Endothelial cell of hepatic sinusoid (primary cell): ENCODE results near the gene SORCS2.
"Not testable (repeated sequence)": the region's sequence is repeated elsewhere in the genome, so short reads cannot be mapped to it uniquely, and the experiment has no call there.

Experiments
- in situ Hi-C: cut with HindIII; loops from 2 replicates; pipeline ENCODE4 v1.10.0; 2017; ENCODE audit warnings: low sequenced_read_pairs

The SORCS2 gene

DNA sequence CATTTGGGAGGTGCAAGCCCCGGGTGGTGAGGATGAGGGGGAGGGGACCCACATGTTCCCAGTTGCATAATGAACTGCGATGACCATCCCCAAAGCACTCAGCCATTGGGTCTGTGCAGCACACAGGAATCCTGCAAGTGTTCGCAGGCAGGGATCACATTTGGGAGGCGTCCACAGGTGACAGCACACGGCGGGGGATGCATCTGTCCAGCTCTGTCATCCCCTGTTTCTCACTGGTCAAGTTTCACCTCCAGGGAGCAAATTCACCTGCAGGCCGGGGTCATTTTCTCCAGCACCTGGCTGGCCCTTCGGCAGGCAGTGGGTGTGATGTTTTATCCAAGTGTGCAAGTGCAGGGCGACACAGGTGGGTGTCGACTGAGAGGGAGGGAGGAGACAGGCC, 33.3 kb upstream of the SORCS2 start:
- in situ Hi-C loops, result loop anchor here (5.0 kb wide), 1 partner anchor 83 kb away; no protein-coding TSS in a partner anchor

DNA sequence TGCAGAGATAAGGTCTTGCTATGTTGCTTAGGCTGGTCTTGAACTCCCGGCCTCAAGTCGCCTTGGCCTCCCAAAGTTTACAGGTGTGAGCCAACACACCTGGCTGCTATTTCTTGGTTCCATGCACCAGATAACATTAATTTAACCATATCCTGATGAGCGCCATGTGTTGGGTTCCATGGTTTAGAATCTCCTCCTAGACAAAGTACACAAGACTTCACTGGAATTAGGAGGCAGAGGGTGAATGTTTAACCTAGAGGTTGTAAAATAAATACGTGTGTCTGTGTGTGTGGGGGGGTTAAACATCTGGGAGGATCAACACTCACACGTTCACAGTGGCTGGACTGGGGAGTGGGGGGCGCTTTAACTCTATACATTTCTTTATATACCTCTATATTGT, 32.4 kb upstream of the SORCS2 start:
- in situ Hi-C loops, result loop anchor here (5.0 kb wide), 2 partner anchors 33 to 82 kb away; no protein-coding TSS in a partner anchor

DNA sequence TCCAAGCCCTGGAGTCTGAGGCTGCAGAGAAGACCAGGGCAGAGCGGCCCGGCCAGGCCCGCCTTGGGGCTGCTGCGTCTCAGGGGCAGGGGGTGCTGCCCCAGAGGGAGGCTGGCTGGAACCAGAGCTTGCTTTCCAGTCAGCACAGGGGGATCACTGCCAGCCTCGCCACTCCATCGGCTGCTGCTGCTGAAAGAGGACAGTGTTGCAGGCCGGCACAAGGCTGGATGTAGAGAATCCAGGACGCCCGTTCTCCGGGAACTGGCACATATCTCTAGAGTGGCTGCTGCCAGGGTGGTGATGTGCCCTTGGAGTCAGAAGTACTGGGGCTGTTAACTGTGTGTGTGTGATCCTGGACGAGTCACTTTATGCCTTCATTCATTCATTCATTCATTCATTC, 31.9 kb upstream of the SORCS2 start:
- in situ Hi-C loops, result loop anchor here (5.0 kb wide), 1 partner anchor 33 kb away; no protein-coding TSS in a partner anchor

DNA sequence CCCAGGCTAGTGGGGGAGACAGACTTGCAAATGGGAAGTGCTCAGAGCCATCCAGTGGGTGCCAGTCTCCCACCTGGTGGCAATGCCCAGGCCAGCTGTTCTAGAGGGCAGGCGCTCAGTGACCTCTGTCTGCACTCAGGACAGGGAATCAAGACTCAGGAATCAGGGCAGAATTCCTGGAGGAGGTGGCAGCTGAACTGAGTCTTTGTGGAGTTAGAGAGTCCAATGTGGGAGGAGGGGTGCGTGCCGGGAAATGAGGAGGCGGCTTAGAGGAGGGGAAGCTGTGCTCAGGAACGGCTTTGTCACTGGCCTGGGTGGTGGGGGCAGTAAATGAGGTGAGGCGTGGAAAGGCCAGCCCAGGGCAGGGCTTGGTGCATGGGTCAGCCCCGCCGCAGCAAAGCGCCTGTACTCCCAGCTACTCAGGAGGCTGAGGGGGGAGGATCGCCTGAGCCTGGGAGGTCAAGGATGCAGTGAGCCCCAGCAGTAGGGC, 31.3 kb upstream of the SORCS2 start:
- in situ Hi-C loops, result loop anchor here (5.0 kb wide), 1 partner anchor 34 kb away; no protein-coding TSS in a partner anchor

DNA sequence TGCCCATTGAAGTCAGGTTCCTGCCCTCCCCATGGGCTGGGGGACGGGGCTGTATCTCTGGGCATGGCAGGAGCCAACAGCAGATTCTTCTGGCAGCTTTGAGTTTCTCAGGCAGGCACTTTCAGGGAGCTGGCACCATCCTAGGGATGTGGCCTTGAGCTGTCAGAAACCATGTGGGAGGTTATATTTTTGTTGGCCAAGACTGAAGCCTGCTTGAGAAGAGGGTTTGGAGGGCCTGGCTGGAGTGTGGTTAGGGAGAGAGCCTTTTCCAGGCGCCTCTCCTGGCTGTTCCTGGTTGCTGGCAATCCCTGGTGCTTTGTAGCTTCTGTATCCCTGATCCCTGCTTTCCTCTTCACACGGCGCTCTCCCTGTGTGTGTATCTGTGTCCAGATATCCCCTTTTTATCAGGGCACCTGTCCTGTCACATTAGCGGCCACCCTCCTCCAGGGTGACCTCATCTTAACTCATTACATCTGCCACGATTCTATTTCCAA, 30.6 kb upstream of the SORCS2 start:
- in situ Hi-C loops, result loop anchor here (5.0 kb wide), 1 partner anchor 34 kb away; no protein-coding TSS in a partner anchor

DNA sequence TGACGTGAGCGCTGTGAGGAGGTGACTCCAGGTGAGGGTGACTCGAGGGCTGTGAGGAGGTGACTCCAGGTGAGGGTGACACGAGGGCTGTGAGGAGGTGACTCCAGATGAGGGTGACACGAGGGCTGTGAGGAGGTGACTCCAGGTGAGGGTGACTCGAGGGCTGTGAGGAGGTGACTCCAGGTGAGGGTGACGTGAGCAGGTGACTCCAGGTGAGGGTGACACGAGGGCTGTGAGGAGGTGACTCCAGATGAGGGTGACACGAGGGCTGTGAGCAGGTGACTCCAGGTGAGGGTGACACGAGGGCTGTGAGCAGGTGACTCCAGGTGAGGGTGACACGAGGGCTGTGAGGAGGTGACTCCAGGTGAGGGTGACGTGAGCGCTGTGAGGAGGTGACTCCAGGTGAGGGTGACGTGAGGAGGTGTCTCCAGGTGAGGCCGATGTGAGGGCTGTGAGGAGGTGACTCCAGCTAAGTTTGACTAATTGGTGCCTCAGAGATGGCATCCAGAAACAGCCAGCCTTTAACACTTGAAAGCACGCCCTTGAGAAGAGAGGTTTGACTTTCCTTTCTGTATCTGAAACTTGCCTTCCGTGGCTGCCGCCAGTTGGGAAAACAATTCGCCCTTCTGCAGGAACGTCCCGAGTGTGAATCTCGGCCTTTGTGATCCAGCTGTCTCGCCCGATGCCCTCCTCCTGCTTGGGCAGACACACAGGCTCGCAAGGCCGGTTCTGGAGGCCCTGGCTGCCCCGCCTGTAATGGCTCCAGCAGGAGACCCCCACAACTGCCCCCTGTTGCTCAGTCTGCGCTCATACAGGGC, 27.1 kb upstream of the SORCS2 start:
- in situ Hi-C loops, result not testable (repeated sequence)

DNA sequence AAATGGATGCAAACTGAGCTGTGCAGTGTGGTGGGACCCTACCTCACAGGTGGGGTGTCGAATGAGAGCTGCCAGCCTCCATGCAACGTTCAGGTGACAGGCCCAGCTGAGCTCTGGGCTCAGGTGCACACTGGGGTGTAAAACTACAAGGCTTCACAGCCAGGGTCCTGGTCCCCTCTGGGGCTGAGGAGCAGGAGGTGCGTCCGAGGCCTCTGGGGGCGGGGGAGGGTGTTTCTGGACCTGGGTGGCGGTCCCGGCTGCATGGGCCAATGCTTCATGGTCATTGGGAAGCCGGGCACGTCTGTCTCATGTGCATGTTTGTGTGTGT, 26.5 kb upstream of the SORCS2 start:
- in situ Hi-C loops, result no loop called here

DNA sequence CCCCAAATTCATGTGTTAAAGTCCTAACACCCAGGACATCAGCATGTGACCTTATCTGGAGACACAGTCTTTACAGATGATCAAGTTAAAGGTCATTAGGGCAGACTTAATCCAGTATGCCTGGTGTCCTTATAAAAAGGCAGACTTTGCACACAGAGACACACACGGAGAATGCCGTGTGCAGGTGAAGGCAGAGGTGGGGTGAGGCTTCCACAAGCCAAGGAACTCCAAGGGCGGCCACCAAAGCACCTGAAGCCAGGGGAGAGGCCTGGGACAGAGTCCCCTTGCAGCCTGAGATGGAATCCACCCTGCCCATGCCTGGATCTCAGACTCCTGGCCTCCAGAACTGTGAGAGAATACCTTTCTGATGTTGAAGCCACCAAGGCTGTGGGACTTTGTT, 26.1 kb upstream of the SORCS2 start:
- in situ Hi-C loops, result no loop called here

DNA sequence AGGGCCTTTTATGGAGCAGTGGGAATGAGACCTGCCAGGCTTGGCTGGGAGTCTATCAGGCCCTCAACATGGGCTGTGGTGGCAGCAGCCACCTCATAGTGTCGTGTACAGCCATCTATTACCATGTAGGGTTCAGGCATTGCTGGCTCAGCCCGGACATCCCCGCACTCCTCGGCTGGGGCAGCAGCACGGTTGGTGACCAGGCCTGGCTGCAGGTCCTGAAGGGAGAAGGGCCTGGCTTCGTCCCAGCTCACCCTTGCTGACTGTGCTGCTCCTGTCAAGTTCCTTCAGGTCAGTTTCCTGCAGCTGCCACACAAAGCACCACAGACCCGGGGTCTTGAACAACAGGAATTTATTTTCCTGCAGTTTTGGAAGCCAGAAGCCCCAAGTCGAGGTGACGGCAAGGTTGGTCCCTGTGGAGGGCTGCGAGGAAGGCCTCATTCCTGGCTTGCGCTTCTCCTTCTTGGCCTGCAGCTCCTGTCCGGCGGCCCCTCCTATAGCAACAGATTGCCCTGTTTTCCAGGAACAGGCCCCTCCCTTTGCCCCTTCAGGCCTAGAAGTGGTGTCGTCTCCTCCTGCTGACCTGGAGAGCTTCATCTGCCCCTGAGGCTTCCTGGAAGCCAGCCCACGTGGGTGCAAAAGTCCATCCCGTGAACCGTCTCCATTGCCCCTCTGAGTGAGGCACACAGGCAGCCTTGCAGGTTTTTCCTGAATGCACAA, 25.2 kb upstream of the SORCS2 start:
- in situ Hi-C loops, result no loop called here

DNA sequence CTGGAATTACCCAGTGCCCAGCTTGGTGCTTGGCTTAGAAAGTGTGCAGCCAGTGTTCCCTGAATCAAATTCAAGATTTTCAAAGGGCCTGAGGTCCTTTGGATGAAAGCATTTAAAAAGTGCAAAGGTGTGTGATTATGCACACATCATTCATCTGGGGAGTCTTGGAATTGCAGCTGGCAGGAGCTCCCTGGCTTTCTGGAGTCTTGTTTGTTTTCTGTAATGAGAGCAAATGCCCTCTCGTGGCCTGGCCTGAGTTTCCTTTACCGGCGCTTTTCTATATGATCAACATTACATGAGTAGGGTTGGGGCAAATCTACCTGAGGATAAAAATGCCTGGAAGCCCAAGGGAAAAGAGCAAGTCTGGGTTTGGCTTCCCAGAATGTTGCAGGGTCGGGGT, 24.6 kb upstream of the SORCS2 start:
- in situ Hi-C loops, result no loop called here

DNA sequence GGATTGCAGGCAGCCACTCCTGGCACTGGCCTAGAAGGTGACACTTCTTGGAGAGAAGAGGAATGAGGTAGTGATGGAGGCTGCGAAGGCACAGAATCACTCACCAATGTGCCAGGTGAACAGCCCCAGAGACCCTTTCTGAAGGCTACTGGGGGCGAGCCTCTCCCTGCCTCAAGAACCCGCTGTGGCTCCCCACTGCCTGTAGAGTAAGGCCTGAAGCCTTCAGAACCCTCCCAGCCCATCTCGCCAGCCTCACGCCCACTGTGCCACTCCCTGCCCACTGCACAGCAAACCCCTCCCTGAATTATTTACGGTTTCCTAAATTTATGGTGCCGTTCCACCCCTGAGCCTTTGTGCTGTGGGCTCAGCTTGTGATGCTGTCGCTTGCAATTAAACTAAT, 24.2 kb upstream of the SORCS2 start:
- in situ Hi-C loops, result no loop called here

DNA sequence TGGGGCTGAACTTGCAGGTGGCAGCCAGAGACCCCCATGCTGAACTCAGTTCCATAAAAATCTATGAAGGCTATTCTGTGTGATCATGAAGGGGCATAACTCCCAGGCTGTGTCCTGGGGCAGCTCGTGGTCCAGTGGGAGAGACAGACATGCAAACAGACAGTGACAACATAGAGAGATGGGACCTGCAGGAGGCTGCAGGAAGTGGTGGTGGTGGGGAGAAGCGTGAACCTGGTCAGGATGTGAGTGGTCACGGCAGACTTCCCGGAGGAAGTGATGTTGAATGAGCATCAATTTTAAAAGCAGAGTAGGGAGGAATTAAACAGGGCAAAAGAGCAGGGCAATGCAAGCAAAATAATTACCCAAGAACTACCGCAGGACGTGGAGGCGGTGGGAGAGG, 23.2 kb upstream of the SORCS2 start:
- in situ Hi-C loops, result no loop called here

DNA sequence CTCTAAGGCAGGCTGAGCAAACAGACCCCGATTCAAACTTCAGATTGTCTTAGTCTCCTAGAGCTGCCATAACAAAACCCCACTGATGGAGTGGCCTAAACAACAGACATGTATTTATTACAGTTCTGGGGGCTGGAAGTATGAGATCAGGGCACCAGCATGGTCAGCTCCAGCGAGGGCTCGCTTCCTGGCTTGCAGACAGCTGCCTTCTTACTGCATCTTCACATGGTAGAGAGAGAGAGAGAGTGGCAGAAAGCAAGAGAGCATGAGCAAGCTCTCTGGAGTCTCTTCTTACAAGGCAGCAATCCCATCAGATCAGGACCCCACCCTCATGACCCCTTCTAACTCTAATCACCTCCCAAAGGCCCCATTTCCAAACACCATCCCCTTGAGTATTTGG, 22.3 kb upstream of the SORCS2 start:
- in situ Hi-C loops, result no loop called here

DNA sequence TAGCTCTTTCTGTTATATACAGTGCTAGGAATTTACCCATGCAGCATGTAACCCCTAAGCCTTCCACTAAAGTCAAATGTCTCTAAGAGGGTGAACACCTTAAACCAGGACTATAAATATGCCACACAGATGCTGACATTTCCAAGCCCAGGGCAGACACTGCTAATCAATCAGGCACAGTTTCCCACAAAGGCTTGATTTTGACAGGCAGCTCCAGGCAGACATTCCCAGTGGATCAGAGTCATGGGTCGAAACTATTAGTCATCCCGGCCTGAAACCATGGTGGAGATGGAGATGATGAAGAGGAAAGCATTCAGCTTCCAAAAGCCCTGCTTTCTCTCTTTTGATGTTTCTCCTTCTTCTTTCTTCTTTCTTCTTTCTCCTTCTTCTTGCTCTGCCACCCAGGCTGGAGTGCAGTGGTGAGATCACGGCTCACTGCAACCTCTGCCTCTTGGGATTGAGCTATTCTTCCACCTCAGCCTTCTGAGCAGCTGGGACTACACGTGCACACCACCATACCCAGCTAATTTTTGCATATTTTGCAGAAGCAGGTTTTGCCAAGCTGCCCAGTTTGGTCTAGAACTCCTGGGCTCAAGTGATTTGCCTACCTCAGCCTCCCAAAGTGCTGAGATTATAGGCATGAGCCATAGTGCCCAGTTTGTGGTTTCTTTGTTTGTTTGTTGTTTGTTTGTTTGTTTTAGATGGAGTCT, 21.0 kb upstream of the SORCS2 start:
- in situ Hi-C loops, result no loop called here

DNA sequence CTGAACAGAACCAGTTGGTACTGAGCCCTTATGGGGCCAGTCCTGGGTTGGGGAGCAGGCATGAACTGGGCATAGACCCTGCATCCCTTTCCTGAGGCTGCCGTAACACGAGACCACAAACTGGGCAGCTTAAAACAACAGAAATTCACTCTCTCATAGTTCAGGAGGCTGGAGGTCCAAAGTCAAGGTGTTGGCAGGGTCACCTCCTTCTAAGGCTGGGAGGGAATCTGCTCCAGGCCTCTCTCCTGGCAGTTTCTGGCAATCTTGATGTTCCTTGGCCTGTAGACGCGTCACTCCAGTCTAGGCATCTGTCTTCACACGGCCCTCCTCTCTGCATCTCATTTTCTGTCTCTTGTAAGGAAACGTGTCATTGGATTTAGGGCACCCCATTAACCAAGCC, 19.8 kb upstream of the SORCS2 start:
- in situ Hi-C loops, result no loop called here

DNA sequence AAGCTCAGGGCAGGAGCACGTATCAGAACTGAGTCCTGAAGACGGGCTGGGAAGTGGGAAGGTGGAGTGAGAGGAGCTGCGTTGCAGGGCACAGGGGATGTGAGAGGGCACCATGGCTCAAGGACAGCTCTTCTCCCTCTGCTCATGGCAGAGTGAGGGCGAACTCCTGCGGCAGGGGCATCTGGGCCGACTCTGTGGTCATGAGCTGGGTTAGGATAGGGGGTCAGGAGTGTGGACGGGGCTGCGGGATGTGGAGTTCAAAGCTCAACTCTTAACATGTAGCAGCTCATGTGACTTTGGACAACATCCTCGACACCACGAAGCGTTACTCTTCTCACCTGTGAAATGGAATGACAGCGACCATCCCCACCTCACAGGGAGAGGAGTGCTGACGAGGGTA, 19.4 kb upstream of the SORCS2 start:
- in situ Hi-C loops, result no loop called here

DNA sequence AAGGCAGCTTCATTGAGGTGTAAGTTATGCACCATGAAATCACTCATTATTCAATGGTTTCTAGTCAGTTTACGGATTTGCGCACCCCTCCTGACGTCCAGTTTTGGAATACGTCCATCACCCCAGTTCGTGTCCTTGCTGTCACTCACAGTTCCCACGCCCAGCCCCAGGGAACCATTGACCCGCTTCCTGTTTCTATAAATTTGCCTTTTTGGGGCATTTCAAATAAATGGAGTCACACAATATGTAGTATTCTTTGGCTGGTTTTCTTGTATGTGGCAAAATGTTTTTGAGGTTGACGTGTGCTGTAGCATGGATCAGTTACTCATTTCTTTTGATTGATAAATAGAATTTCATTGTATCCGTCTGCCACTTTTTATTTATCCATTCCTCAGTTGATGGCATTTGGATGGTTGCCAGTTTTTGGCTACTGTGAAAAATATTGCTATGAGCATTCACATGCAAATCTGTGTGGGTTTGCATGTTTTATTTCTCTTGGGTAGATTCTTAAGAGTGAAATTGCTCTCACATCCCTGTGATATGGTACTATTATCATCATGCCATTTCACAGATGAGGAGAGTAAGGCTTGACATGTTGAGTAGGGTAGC, 18.4 kb upstream of the SORCS2 start:
- in situ Hi-C loops, result no loop called here

DNA sequence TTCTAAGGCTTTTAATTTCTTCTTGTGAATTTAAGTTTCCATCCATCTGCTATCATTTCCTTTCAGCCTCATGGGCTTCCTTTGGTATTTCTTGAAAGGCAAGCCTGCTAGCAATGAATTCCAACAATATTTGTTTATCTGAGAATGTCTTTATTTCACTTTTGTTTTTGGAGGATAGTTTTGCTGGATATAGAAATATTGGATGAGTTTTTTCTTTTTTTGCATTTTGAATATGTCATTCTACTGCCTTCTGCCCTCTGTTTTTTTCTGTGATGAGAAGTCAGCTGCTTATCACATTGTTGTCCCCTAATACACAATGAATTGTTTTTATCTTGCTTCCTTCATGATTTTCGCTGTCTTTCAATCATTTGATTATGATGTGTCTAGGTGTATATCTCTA, 13.2 kb upstream of the SORCS2 start:
- in situ Hi-C loops, result no loop called here

DNA sequence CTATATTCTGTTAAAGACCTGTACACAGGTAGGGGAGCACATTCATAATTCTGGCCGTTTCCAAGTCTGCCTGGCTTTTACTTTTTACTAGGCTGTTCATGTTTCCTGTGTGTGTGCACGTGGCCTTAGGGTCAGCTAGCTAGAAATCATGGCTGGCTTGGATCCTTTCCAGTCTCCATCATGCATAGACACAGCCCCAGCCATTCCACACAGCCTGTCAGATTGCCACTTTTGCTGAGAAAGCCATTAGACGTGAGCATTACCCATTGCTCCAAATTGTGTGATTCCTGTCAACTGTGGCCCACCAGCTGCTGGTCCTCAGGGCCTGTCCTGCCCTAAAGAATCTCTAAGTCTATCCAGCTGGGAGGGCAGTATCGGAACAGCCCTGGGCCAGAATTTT, 11.4 kb upstream of the SORCS2 start:
- in situ Hi-C loops, result loop anchor here (5.0 kb wide), 1 partner anchor 74 kb away; no protein-coding TSS in a partner anchor

DNA sequence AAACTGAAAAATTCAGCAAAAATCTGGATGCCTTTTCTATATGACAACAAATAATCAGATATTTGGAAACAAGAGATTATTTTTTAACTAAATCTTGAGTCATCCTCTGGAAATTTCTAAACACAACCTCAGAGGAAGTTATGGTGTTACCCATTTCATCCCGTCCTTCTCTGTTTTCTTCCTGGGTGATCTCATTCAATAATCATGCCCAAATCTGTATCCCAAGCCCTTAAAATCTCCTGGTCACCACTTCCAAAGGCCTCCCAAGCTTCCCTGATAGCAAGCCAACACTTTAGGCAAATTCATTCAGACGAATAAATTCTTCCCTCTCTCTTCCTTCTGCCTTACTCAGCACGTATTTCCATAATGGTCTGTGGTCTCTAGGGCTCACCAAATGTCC, 9.7 kb upstream of the SORCS2 start:
- in situ Hi-C loops, result loop anchor here (5.0 kb wide), 1 partner anchor 75 kb away; no protein-coding TSS in a partner anchor

DNA sequence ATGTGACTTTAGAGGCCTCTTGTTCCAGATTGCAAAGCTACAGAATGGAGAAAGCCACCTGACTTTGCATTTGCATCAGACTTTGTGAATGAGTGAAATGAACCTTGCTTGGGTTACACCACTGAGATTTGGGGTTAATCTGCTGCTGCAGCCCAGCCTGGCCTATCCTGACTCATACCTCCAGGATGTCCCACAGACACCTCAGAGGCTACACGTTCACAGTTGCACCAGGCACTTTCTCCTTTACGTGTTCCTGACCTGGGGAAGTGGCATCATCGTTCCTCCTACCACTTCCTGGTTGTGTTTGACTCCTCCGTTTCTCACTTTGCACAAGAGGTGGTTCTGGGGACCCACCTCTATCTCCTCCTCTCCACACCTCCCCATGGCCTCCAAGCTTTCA, 9.2 kb upstream of the SORCS2 start:
- in situ Hi-C loops, result loop anchor here (5.0 kb wide), 1 partner anchor 76 kb away; no protein-coding TSS in a partner anchor
